HL-60 (cell line): ENCODE data around the gene HRK.

ENCODE experiments used
- DNase-seq, 2 experiments: peaks; one replicate each; pipeline ENCODE4 v3.0.0-alpha.2; 2010 to 2020; ENCODE audit warnings: low read depth in 1 of 2, low spot score in 1 of 2
- H3K27ac ChIP-seq: fragments of 250-450 bp; sonication (Bioruptor Pico); replicated peaks from 2 replicates; pipeline ENCODE4 v1.5.1; 2020; ENCODE audit warnings: mild to moderate bottlenecking, moderate library complexity
- H3K27me3 ChIP-seq: fragments of 250-450 bp; sonication (Bioruptor Pico); 2 replicates; pipeline ENCODE4 v1.5.1; 2021; ENCODE audit warnings: mild to moderate bottlenecking, moderate library complexity; ENCODE audit not compliant: insufficient read depth, poor library complexity, severe bottlenecking
- H3K4me3 ChIP-seq: replicated peaks from 2 replicates; pipeline ENCODE4 v1.5.1; 2011; ENCODE audit warnings: mild to moderate bottlenecking, control low read depth, low read length; ENCODE audit not compliant: insufficient read depth
- CTCF ChIP-seq: IDR thresholded peaks from one replicate; pipeline ENCODE4 v1.5.1; 2011; ENCODE audit warnings: low read length, control low read depth, inconsistent platforms; ENCODE audit not compliant: insufficient read depth
- GABPA ChIP-seq: IDR thresholded peaks from 2 replicates; pipeline ENCODE4 v1.6.1; 2012; ENCODE audit warnings: low read depth
- POLR2AphosphoS5 ChIP-seq: IDR thresholded peaks from 2 replicates; pipeline ENCODE4 v1.6.1; 2012; ENCODE audit warnings: low read depth
- REST ChIP-seq: IDR thresholded peaks from 2 replicates; pipeline ENCODE4 v1.6.1; 2012; ENCODE audit warnings: low read depth; ENCODE audit not compliant: insufficient replicate concordance
- SPI1 ChIP-seq: IDR thresholded peaks from 2 replicates; pipeline ENCODE4 v1.6.1; 2012; ENCODE audit warnings: low read depth, mild to moderate bottlenecking, borderline replicate concordance

HRK gene

DNA sequence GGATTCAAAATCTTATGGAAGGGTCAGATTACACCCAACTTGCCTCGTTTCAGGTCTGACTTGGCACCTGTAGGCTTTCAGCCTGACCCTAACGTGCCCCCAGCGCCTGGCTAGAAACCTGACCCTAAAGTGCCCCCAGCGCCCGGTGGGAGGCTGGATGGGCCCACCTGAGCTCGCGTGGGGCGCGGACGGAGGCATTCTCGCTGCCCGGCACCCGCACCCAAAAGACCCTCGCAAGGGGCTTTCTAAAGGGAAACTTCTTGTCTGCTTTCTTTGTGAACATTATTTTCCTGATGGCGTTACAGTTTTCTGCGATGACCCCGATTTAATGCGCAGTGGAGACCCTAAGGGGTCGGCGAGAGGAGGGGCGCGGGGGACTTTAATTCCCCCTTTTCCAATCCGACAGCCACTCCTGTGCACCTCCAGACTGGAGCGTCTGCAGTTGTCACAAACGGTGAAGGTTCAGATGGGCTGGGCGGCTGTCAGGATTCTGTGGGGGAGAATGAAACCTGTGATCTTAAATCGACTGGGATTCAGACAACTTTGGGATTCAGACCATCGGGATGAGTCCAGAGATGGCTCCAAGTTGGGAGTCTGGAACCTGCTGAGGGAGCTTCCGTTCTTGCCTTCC, 751 bp upstream of the HRK start:
- TF ChIP-seq POLR2AphosphoS5 (no peak), SPI1 (no peak), REST (no peak), CTCF (no peak), GABPA (no peak)
- no peak for DNase-seq
- H3K27me3 ChIP-seq = peaks cover 58% of the 10 kb centered on the region
- no peak overlapping the region for H3K4me3 ChIP-seq
- H3K27ac ChIP-seq = no peak overlapping the region

DNA sequence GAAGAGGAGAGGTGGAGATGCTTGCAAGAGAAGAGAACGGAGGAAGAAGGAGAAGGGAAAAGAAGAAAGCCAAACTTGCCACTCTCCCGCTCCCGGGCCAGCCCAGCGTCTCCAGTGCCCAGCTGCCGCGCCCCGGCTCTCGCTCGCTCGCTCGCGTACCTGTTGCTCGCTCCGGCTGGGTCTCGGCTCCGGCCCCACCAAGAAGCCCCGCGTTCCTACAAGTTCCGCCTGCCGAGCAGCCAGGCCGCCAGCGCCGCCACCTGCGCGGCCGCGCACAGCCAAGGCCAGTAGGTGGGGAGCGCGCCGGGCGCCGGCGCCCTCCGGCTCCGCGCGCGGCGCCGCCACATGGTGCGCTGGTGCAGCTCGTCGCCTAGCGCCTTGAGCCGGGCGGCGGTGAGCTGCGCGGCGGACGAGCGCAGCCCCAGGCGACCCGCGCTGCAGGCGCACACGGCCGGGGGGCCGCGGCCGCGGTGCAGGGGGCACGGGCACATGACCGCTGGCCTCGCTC, 370 bp downstream of the HRK start:
- peak in 1 of 2 experiments; percentile 16 for DNase-seq
- Histone ChIP-seq H3K27ac (no peak overlapping the region), H3K4me3 (no peak overlapping the region), H3K27me3 (peaks cover 62% of the 10 kb centered on the region)
- TF ChIP-seq SPI1 (no peak), REST (no peak), CTCF (no peak), POLR2AphosphoS5 (no peak), GABPA (no peak)

DNA sequence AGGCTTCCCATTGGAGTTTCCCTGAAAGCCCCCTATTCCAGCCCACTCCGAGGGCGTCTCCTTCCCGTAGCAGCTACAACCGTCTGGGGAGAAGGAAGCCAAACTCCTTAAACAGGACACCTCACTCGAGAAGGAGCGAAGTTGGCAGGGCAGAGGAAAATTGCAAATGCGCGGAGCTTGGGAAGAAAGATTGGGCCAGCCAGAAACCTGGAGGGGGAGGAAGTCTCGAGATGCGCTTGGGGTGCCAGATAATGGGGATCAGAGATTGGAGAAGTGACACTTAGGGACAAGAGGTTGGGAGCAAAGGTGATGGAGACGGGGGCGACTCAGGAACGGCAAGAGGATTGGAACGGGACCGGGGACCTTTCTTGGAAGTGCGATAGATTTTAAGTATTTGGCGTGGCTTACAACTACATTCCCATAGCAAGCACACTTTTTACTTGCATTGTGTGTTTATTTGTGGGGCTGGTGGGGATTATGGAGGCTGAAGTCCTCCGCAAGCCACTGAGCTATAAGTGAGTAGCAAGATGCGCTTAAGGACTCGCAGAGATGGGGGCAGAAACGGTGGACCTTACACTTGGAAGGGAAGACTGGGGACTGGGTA, 926 bp downstream of the HRK start:
- Histone ChIP-seq H3K27me3 (peaks cover 62% of the 10 kb centered on the region), H3K4me3 (no peak overlapping the region), H3K27ac (no peak overlapping the region)
- TF ChIP-seq REST (no peak), CTCF (no peak), GABPA (no peak), SPI1 (no peak), POLR2AphosphoS5 (no peak)
- DNase-seq = no peak
